ENCODE measurements around the gene LRRC8D. TPM values are rescaled to one million over a fixed set of nuclear protein-coding genes. Genes with fewer than 3 reads are reported as not detected.

Gene LRRC8D
- total RNA-seq, 1 experiment from 2014 or later = 15.0 TPM

DNA sequence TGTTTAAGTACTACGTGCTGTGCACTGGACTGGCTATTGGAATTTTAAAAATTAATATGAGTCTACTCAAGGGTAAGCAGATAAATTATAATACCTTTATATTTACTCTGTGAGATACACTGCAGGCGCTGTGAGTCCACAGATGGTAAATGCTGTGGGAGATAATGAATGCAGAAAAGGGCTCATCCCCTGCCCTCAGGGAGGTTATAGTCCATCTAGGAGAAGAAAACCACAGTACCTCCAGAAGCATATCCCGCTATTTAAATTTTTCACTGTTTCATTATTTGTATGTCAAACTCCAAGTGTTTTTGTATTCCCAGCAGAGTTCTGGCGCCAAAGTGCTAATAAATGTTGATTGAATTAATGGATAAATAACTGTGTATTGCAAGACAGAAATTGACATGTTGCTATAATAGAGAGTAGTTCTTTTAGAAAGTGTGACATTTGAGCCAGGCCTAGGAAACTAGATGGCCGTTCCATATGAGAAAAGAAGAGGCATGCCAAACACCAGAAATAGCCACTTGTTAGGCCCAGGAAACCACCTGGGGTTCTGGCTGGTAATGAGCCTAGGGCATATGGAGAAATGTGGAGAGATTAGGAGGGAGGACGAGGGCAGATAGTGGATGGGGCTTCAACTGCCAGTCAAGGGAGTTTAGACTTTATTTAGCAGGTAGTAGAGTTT, 61.7 kb downstream of the LRRC8D start:
- RAD21 ChIA-PET (ENCODE audit: low non-redundant PET in 1 of 2, low total read pairs in 2 of 2, uncharacterized antibody in 2 of 2, unreplicated experiment in 2 of 2) = no interaction called here
- H3K4me2 ChIP-seq (ENCODE audit: low read length) = no peak overlapping the region
- H3K9me2 ChIP-seq (ENCODE audit: insufficient read depth) = no peaks in the 10 kb centered on the region
- BruUV-seq (replicated peaks) = no TSS peak
- POLR2A ChIA-PET = no interaction called here
- TF ChIP-seq JUND (IDR thresholded peaks at IDR 0.05) = no peak
- H3K9me3 ChIP-seq (ENCODE audit: control insufficient read depth in 1 of 2, insufficient read depth in 1 of 2, low read depth in 1 of 2, low read length in 2 of 2) = no peaks in the 10 kb centered on the region; a peak in 1 of 4 replicates
- no peaks in the 10 kb centered on the region for H3K36me3 ChIP-seq (ENCODE audit: control insufficient read depth in 1 of 2, insufficient read depth in 2 of 2, low read length in 2 of 2)
- no peaks in the 10 kb centered on the region for H3K27me3 ChIP-seq (ENCODE audit: insufficient read depth, low read length)
- H3K4me1 ChIP-seq (ENCODE audit: control insufficient read depth in 1 of 2, insufficient read depth in 2 of 2, low read length in 2 of 2) = peaks cover 5 to 11% of the 10 kb centered on the region in 2 experiments; a peak in 3 of 4 replicates
- no peak for ATAC-seq
- CTCF ChIA-PET = no interaction called here
- no peak for DNase-seq (ENCODE audit: low read depth, low spot score)
- H4K20me1 ChIP-seq (ENCODE audit: insufficient read depth) = no peaks in the 10 kb centered on the region
- intact Hi-C loops (cut with micrococcal nuclease) = no loop called here
- no peak overlapping the region for H2AFZ ChIP-seq (ENCODE audit: low read depth, low read length, poor library complexity, severe bottlenecking)
- H3K27ac ChIP-seq (ENCODE audit: low read depth, low read length) = no peak overlapping the region
- no peaks in the 10 kb centered on the region for H3K79me2 ChIP-seq (ENCODE audit: insufficient read depth, low read length)
- no peak overlapping the region for H3K4me3 ChIP-seq (replicated peaks in 1 of 2; ENCODE audit: low read depth in 1 of 2, low read length in 2 of 2)
- H3K9ac ChIP-seq (ENCODE audit: low read length) = no peak overlapping the region

DNA sequence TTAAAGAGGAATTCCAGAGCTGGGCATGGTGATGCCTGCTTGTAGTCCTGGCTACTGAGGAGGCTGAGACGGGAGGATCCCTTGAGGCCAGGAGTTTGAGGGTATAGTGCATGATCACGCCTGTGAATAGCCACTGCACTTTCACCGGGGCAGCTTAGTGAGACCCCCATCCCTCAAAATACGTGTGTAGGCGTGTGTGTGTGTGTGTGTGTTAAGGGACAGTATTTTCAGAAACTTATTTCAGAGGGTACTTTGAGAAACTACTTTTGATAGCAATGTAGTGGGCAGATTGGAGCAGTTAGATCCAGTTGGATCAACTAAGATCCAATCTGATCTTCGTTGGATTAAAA, 62.2 kb downstream of the LRRC8D start:
- ChIA-PET POLR2A (no interaction called here), CTCF (no interaction called here), RAD21 (ENCODE audit: low non-redundant PET in 1 of 2, low total read pairs in 2 of 2, uncharacterized antibody in 2 of 2, unreplicated experiment in 2 of 2) (no interaction called here)
- no peak overlapping the region for H3K27ac ChIP-seq (ENCODE audit: low read depth, low read length)
- intact Hi-C loops (cut with micrococcal nuclease) = no loop called here
- H4K20me1 ChIP-seq (ENCODE audit: insufficient read depth) = no peaks in the 10 kb centered on the region
- no peaks in the 10 kb centered on the region; a peak in 1 of 4 replicates for H3K9me3 ChIP-seq (ENCODE audit: control insufficient read depth in 1 of 2, insufficient read depth in 1 of 2, low read depth in 1 of 2, low read length in 2 of 2)
- H3K4me2 ChIP-seq (ENCODE audit: low read length) = no peak overlapping the region
- no peak overlapping the region for H2AFZ ChIP-seq (ENCODE audit: low read depth, low read length, poor library complexity, severe bottlenecking)
- no peak for TF ChIP-seq SRF (IDR thresholded peaks at IDR 0.05; ENCODE audit: low read depth)
- TF ChIP-seq, protein P1, sequence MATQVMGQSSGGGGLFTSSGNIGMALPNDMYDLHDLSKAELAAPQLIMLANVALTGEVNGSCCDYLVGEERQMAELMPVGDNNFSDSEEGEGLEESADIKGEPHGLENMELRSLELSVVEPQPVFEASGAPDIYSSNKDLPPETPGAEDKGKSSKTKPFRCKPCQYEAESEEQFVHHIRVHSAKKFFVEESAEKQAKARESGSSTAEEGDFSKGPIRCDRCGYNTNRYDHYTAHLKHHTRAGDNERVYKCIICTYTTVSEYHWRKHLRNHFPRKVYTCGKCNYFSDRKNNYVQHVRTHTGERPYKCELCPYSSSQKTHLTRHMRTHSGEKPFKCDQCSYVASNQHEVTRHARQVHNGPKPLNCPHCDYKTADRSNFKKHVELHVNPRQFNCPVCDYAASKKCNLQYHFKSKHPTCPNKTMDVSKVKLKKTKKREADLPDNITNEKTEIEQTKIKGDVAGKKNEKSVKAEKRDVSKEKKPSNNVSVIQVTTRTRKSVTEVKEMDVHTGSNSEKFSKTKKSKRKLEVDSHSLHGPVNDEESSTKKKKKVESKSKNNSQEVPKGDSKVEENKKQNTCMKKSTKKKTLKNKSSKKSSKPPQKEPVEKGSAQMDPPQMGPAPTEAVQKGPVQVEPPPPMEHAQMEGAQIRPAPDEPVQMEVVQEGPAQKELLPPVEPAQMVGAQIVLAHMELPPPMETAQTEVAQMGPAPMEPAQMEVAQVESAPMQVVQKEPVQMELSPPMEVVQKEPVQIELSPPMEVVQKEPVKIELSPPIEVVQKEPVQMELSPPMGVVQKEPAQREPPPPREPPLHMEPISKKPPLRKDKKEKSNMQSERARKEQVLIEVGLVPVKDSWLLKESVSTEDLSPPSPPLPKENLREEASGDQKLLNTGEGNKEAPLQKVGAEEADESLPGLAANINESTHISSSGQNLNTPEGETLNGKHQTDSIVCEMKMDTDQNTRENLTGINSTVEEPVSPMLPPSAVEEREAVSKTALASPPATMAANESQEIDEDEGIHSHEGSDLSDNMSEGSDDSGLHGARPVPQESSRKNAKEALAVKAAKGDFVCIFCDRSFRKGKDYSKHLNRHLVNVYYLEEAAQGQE (IDR thresholded peaks at IDR 0.05; ENCODE audit: low read depth) = no peak
- TF ChIP-seq, protein P2, sequence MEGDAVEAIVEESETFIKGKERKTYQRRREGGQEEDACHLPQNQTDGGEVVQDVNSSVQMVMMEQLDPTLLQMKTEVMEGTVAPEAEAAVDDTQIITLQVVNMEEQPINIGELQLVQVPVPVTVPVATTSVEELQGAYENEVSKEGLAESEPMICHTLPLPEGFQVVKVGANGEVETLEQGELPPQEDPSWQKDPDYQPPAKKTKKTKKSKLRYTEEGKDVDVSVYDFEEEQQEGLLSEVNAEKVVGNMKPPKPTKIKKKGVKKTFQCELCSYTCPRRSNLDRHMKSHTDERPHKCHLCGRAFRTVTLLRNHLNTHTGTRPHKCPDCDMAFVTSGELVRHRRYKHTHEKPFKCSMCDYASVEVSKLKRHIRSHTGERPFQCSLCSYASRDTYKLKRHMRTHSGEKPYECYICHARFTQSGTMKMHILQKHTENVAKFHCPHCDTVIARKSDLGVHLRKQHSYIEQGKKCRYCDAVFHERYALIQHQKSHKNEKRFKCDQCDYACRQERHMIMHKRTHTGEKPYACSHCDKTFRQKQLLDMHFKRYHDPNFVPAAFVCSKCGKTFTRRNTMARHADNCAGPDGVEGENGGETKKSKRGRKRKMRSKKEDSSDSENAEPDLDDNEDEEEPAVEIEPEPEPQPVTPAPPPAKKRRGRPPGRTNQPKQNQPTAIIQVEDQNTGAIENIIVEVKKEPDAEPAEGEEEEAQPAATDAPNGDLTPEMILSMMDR (IDR thresholded peaks at IDR 0.05 in 2 of 3, conservative IDR thresholded peaks at IDR 0.05 in 1 of 3; ENCODE audit: borderline replicate concordance in 1 of 3, insufficient read depth in 1 of 3, low read depth in 2 of 3, low read length in 2 of 3) = no peak
- TF ChIP-seq, protein P3, sequence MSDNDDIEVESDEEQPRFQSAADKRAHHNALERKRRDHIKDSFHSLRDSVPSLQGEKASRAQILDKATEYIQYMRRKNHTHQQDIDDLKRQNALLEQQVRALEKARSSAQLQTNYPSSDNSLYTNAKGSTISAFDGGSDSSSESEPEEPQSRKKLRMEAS (IDR thresholded peaks at IDR 0.05) = no peak
- TF ChIP-seq, protein P4, sequence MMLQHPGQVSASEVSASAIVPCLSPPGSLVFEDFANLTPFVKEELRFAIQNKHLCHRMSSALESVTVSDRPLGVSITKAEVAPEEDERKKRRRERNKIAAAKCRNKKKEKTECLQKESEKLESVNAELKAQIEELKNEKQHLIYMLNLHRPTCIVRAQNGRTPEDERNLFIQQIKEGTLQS (IDR thresholded peaks at IDR 0.05) = no peak
- DNase-seq (ENCODE audit: low read depth, low spot score) (no peak), ATAC-seq (no peak)
- H3K79me2 ChIP-seq (ENCODE audit: insufficient read depth, low read length) = no peaks in the 10 kb centered on the region
- BruUV-seq (replicated peaks) = no TSS peak
- no peaks in the 10 kb centered on the region for H3K27me3 ChIP-seq (ENCODE audit: insufficient read depth, low read length)
- no peak overlapping the region for H3K4me3 ChIP-seq (replicated peaks in 1 of 2; ENCODE audit: low read depth in 1 of 2, low read length in 2 of 2)
- no peaks in the 10 kb centered on the region for H3K9me2 ChIP-seq (ENCODE audit: insufficient read depth)
- no peak overlapping the region for H3K9ac ChIP-seq (ENCODE audit: low read length)
- H3K36me3 ChIP-seq (ENCODE audit: control insufficient read depth in 1 of 2, insufficient read depth in 2 of 2, low read length in 2 of 2) = no peaks in the 10 kb centered on the region
- H3K4me1 ChIP-seq (ENCODE audit: control insufficient read depth in 1 of 2, insufficient read depth in 2 of 2, low read length in 2 of 2) = peaks cover 5 to 11% of the 10 kb centered on the region in 2 experiments; a peak in 3 of 4 replicates

Measured in HCT116 (cell line).